Activated naive CD8-positive, alpha-beta T cell treated with anti-CD3 and anti-CD28 coated beads, Interleukin-2, amount 10 ng/mL, durations not matched to agents 7 days and 5 days (primary cell): ENCODE results near the gene PRKCH. TPM values are rescaled to one million over a fixed set of nuclear protein-coding genes. Genes with fewer than 3 reads are reported as not detected.

Experiments used
- ATAC-seq: fragments of 150-1000 bp; cut with Tn5 transposase; one replicate; pipeline ENCODE4 v1.10.0; 2021; ENCODE audit warnings: low read depth, moderate library complexity
- POLR2A ChIA-PET: fragments of 350-600 bp; sonication (Branson Sonifier 250); formaldehyde crosslinking; loops from one replicate; lab custom pipeline; 2021; ENCODE audit warnings: antibody characterized with exemption; lab: Charles Lee
- DNase-seq: peaks from one replicate; pipeline ENCODE4 v3.0.0; 2021
- H3K27ac Mint-ChIP-seq: one replicate; pipeline ENCODE4 v1.8.0; 2022; ENCODE audit warnings: mild to moderate bottlenecking, mixed read lengths
- H3K27me3 Mint-ChIP-seq: one replicate; pipeline ENCODE4 v1.8.0; 2022; ENCODE audit warnings: mild to moderate bottlenecking, moderate library complexity, mixed read lengths
- H3K36me3 Mint-ChIP-seq: one replicate; pipeline ENCODE4 v1.8.0; 2021; ENCODE audit warnings: mild to moderate bottlenecking, mixed read lengths
- H3K4me1 Mint-ChIP-seq: one replicate; pipeline ENCODE4 v1.8.0; 2021; ENCODE audit warnings: mixed read lengths
- H3K4me3 Mint-ChIP-seq: one replicate; pipeline ENCODE4 v1.8.0; 2022; ENCODE audit warnings: mild to moderate bottlenecking, moderate library complexity, mixed read lengths
- H3K9me3 Mint-ChIP-seq: one replicate; pipeline ENCODE4 v1.8.0; 2021; ENCODE audit warnings: mixed read lengths
- total RNA-seq, 2 experiments: library from RNA; stranded (reverse); gene quantifications; one replicate each; pipeline ENCODE4 v1.2.3, GENCODE V29; 2021

PRKCH gene
- total RNA-seq, 2 experiments from 2014 or later: 318 TPM

GRCh38 chr14:61505815-61506809 lies 184.7 kb downstream of the PRKCH start:
- DNase-seq (no peak), ATAC-seq (peak; percentile 6)
- POLR2A ChIA-PET: interaction anchor here (0.7 kb wide), 1 partner anchor 28 kb away, joined by 6 read pairs; no protein-coding TSS in a partner anchor
- Mint-ChIP-seq H3K36me3 (peaks cover 61% of the 10 kb centered on the region), H3K9me3 (peaks cover 2% of the 10 kb centered on the region), H3K27me3 (no peaks in the 10 kb centered on the region), H3K4me1 (peaks cover 69% of the 10 kb centered on the region), H3K4me3 (peak overlapping the region; percentile 17), H3K27ac (peak overlapping the region; percentile 65)

- ATAC-seq: no peak
- peaks cover 64% of the 10 kb centered on the region for H3K36me3 Mint-ChIP-seq
Measured at GRCh38 chr14:61508526-61508925, 187.1 kb downstream of the PRKCH start.

GRCh38 chr14:61510736-61511557 lies 189.6 kb downstream of the PRKCH start:
- POLR2A ChIA-PET: interaction anchor here (1.4 kb wide), 1 partner anchor 11 kb away, joined by 5 read pairs; no protein-coding TSS in a partner anchor
- no peaks in the 10 kb centered on the region for H3K27me3 Mint-ChIP-seq
- DNase-seq (no peak), ATAC-seq (peak; percentile 22)
- H3K9me3 Mint-ChIP-seq: no peaks in the 10 kb centered on the region
- peaks cover 69% of the 10 kb centered on the region for H3K4me1 Mint-ChIP-seq
- peak overlapping the region; percentile 74 for H3K27ac Mint-ChIP-seq
- peak overlapping the region; percentile 23 for H3K4me3 Mint-ChIP-seq
- peaks cover 64% of the 10 kb centered on the region for H3K36me3 Mint-ChIP-seq

More at GRCh38 chr14:61508526-61508925, 187.1 kb downstream of the PRKCH start:
- no peak for DNase-seq
- H3K4me1 Mint-ChIP-seq: peaks cover 65% of the 10 kb centered on the region
- POLR2A ChIA-PET: no interaction called here
- H3K9me3 Mint-ChIP-seq: peaks cover 2% of the 10 kb centered on the region
- no peak overlapping the region for H3K4me3 Mint-ChIP-seq
- H3K27ac Mint-ChIP-seq: peak overlapping the region; percentile 67
- no peaks in the 10 kb centered on the region for H3K27me3 Mint-ChIP-seq

- no peak for DNase-seq
- H3K36me3 Mint-ChIP-seq: peaks cover 59% of the 10 kb centered on the region
Measured at GRCh38 chr14:61511558-61511948, 190.2 kb downstream of the PRKCH start.

GRCh38 chr14:61512026-61512834 lies 190.9 kb downstream of the PRKCH start:
- no peaks in the 10 kb centered on the region for H3K27me3 Mint-ChIP-seq
- no peak for ATAC-seq
- no peak for DNase-seq
- H3K9me3 Mint-ChIP-seq: no peaks in the 10 kb centered on the region
- peak overlapping the region; percentile 74 for H3K27ac Mint-ChIP-seq
- H3K4me1 Mint-ChIP-seq: peaks cover 71% of the 10 kb centered on the region
- POLR2A ChIA-PET: interaction anchor here (0.6 to 1.4 kb wide), 6 partner anchors 8 to 1875 kb away, joined by 3 to 5 read pairs (median 3); no protein-coding TSS in a partner anchor
- peaks cover 54% of the 10 kb centered on the region for H3K36me3 Mint-ChIP-seq
- peak overlapping the region; percentile 23 for H3K4me3 Mint-ChIP-seq

More at GRCh38 chr14:61511558-61511948, 190.2 kb downstream of the PRKCH start:
- POLR2A ChIA-PET: interaction anchor here (0.6 to 1.4 kb wide), 3 partner anchors 10 to 1875 kb away, joined by 3 to 5 read pairs (median 4); no protein-coding TSS in a partner anchor
- ATAC-seq: peak; percentile 44
- Mint-ChIP-seq H3K4me1 (peaks cover 68% of the 10 kb centered on the region), H3K27me3 (no peaks in the 10 kb centered on the region), H3K9me3 (no peaks in the 10 kb centered on the region), H3K27ac (peak overlapping the region; percentile 74), H3K4me3 (peak overlapping the region; percentile 23)

- H3K9me3 Mint-ChIP-seq: no peaks in the 10 kb centered on the region
- H3K36me3 Mint-ChIP-seq: peaks cover 46% of the 10 kb centered on the region
- no peak overlapping the region for H3K27ac Mint-ChIP-seq
- DNase-seq (no peak), ATAC-seq (no peak)
- H3K4me3 Mint-ChIP-seq: no peak overlapping the region
- POLR2A ChIA-PET: interaction anchor here (0.9 to 1.0 kb wide), 2 partner anchors 10 to 35 kb away, joined by 4 read pairs; no protein-coding TSS in a partner anchor
- no peaks in the 10 kb centered on the region for H3K27me3 Mint-ChIP-seq
- H3K4me1 Mint-ChIP-seq: peaks cover 72% of the 10 kb centered on the region
Measured at GRCh38 chr14:61513986-61514830, 192.8 kb downstream of the PRKCH start.

- DNase-seq (no peak), ATAC-seq (no peak)
- no peaks in the 10 kb centered on the region for H3K27me3 Mint-ChIP-seq
- H3K4me3 Mint-ChIP-seq: no peak overlapping the region
- H3K36me3 Mint-ChIP-seq: peaks cover 42% of the 10 kb centered on the region
- POLR2A ChIA-PET: interaction anchor here (1.0 kb wide), 1 partner anchor 11 kb away, joined by 4 read pairs; no protein-coding TSS in a partner anchor
- peaks cover 66% of the 10 kb centered on the region for H3K4me1 Mint-ChIP-seq
- no peak overlapping the region for H3K27ac Mint-ChIP-seq
- H3K9me3 Mint-ChIP-seq: no peaks in the 10 kb centered on the region
Measured at GRCh38 chr14:61514927-61515326, 193.5 kb downstream of the PRKCH start.

- DNase-seq: no peak
- no peak overlapping the region for H3K4me3 Mint-ChIP-seq
- ATAC-seq: no peak
- no peaks in the 10 kb centered on the region for H3K27me3 Mint-ChIP-seq
- no peaks in the 10 kb centered on the region for H3K9me3 Mint-ChIP-seq
- POLR2A ChIA-PET: no interaction called here
- peaks cover 42% of the 10 kb centered on the region for H3K36me3 Mint-ChIP-seq
- H3K4me1 Mint-ChIP-seq: peaks cover 62% of the 10 kb centered on the region
- H3K27ac Mint-ChIP-seq: no peak overlapping the region
Measured at GRCh38 chr14:61515436-61516117, 194.2 kb downstream of the PRKCH start.

- Mint-ChIP-seq H3K36me3 (peaks cover 37% of the 10 kb centered on the region), H3K27me3 (no peaks in the 10 kb centered on the region), H3K4me1 (peaks cover 56% of the 10 kb centered on the region), H3K27ac (no peak overlapping the region), H3K4me3 (no peak overlapping the region), H3K9me3 (no peaks in the 10 kb centered on the region)
- ATAC-seq: no peak
- DNase-seq: no peak
- POLR2A ChIA-PET: no interaction called here
Measured at GRCh38 chr14:61516118-61516743, 194.9 kb downstream of the PRKCH start.

GRCh38 chr14:61516964-61517653 lies 195.7 kb downstream of the PRKCH start:
- no peak overlapping the region for H3K4me3 Mint-ChIP-seq
- POLR2A ChIA-PET: no interaction called here

More at GRCh38 chr14:61516964-61517653, 195.7 kb downstream of the PRKCH start:
- no peaks in the 10 kb centered on the region for H3K9me3 Mint-ChIP-seq
- peaks cover 52% of the 10 kb centered on the region for H3K4me1 Mint-ChIP-seq
- no peak for DNase-seq
- no peak overlapping the region for H3K27ac Mint-ChIP-seq
- ATAC-seq: no peak
- peaks cover 44% of the 10 kb centered on the region for H3K36me3 Mint-ChIP-seq
- no peaks in the 10 kb centered on the region for H3K27me3 Mint-ChIP-seq
